Head of caudate nucleus (tissue), 42 donors: ENCODE measurements around the gene LRFN2.

ENCODE experiments used
- DNase-seq, 42 donors: peaks; one replicate each; pipeline versions ENCODE4 v3.0.0 to v3.0.0-alpha.2; 2020 to 2021; ENCODE audit warnings: mixed read lengths in 7 of 42
- intact Hi-C: fragments of 100-400 bp; cut with DNase I; formaldehyde crosslinking; loops from one replicate; pipeline ENCODE4 v1.15.0; 2022

Gene LRFN2

DNA sequence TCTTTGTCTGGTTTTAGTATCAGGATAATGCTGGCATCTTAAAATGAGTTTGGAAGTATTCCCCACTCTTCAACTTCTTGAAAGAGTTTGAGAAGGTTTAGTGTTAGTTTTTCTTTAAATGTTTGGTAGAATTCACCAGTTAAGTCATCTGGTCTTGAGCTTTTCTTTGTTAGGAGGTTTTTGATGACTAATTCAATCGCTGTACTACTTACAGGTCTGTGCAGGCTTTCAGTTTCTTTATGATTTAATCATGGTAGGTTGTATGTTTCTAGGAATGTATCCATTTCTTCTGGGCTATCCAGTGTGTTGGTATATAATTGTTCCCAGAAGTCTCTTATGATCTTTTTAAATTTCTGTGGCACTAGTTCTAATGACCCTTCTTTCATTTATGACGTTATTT, 215.5 kb downstream of the LRFN2 start:
- intact Hi-C loops, result no loop called here
- no peak for DNase-seq

- intact Hi-C loops, result no loop called here
- no peak for DNase-seq
Measured at GRCh38 chr6:40371095-40371494, 216.1 kb downstream of the LRFN2 start.

- intact Hi-C loops, result no loop called here
- DNase-seq, result no peak
Measured at GRCh38 chr6:40369891-40370290, 217.3 kb downstream of the LRFN2 start.

DNA sequence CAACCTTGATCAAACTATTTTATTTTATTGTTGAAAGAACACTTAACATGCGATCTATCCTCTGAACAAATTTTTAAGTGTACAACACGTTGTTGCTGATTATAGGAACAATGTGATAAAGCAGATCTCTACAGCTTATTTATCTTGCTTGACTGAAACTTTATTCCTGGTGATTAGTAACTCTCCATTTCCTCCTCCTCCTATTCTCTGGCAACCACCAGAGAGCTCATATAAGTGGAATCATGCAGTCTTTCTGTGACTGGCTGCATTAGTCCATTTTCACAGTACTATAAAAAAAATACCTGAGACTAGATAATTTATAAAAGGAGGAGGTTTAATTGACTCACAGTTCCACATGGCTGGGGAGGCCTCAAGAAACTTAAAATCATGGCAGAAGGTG, 218.1 kb downstream of the LRFN2 start:
- DNase-seq, result no peak
- intact Hi-C loops, result no loop called here

- intact Hi-C loops, result no loop called here
- peak in 1 of 42 donors; percentile 3 for DNase-seq
Measured at GRCh38 chr6:40362859-40363258, 224.3 kb downstream of the LRFN2 start.

- intact Hi-C loops, result no loop called here
- no peak for DNase-seq
Measured at GRCh38 chr6:40359808-40360207, 227.4 kb downstream of the LRFN2 start.

GRCh38 chr6:40358473-40359460, 228.4 kb downstream of the LRFN2 start:
- peak in 2 of 42 donors; percentile 4 to 5 for DNase-seq
- intact Hi-C loops, result no loop called here

DNA sequence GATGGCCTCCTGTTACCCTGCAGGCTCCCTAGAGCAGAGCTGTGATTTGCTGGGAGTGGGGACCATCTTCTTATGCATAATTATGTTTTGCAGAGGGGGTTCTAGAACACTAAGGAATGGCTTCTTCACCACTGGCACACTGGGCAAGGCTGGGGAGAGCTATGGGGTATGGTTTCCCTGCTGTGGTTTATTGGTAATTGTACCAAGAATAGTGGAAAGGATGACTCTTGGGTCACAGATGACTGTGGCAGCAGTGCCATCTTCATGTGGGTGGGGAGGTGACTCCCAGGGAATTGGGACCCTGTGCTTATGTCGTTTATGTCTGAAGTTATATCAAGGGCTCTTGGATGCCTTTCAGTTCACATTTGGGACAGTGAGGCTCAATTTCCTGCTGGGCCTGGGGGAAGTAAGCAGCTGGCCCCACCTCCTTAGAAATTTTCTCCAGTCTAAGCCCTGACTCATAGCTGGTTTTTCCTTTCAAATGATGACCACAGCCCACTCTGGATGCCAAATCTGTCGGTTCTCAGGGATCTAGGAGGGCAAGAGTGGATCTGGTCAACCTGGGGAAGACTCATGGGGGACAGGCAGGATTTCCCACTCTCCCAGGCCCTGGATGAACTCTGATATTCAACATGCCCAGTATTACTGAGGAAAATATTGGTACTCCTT, 230.8 kb downstream of the LRFN2 start:
- intact Hi-C loops, result no loop called here
- DNase-seq, result peak in 2 of 42 donors; percentile 1 to 17

- intact Hi-C loops, result no loop called here
- DNase-seq, result peak in 3 of 42 donors; percentile 5 to 20 (median 14)
Measured at GRCh38 chr6:40355532-40355931, 231.6 kb downstream of the LRFN2 start.

GRCh38 chr6:40355066-40355465, 232.1 kb downstream of the LRFN2 start:
- DNase-seq, result peak in 1 of 42 donors; percentile 8
- intact Hi-C loops, result no loop called here

- DNase-seq, result no peak
- intact Hi-C loops, result no loop called here
Measured at GRCh38 chr6:40353967-40354452, 233.2 kb downstream of the LRFN2 start.

GRCh38 chr6:40353197-40353966, 233.8 kb downstream of the LRFN2 start:
- DNase-seq, result peak in 1 of 42 donors; percentile 17

DNA sequence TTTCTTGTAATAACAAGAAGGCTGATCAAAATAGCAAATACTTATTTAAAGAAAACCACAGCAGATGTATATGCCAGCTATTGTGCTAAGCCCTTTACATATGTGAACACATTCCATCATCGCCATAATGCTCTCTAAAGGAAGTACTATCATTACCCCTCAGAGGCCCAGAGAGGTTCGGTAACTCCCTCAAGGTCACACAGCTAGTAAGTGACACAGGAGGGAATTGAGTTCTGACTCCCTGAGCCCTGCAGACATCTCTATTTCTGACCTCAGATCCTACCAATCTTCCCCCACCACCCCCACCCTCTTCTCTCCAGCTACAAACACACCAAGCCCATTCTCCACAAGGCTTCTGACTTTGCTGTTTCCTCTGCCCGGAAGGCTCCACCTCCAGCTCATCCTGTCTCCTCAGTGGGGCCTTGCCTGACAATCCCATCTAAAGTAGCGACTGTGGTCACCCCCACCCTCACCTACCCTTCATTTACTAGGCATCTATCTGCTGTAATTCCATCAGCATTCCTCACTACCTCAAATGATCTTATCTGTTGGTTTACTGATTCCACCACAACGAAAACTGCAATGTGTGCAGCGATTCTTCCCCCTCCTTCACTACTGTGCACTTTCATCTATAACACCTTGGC, 234.5 kb downstream of the LRFN2 start:
- intact Hi-C loops, result no loop called here
- DNase-seq, result peak in 1 of 42 donors; percentile 21

More at GRCh38 chr6:40353197-40353966, 233.8 kb downstream of the LRFN2 start:
- intact Hi-C loops, result no loop called here

DNA sequence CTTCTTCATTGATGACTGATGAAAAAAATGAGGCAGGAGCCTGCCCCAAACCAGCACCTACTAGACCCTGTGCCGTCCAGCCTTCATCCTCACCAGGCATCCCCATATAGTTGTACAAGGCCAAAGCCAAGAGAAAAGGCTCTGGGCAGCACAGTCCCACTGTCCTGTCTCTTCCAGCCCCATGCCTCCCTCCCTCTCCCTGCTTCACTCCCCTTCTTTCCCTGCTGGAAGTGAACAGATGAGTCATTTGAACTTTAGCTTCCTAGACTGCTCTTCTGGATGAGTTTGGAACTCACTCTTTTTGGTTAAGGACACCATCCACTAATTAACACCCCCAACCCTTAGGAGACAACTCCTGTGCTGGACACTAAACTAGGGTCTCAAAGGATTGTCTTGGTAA, 235.2 kb downstream of the LRFN2 start:
- peak in 1 of 42 donors; percentile 33 for DNase-seq

GRCh38 chr6:40350747-40351217, 236.4 kb downstream of the LRFN2 start:
- intact Hi-C loops, result no loop called here
- peak in 2 of 42 donors; percentile 6 to 22 for DNase-seq

More for the DNA sequence above, 235.2 kb downstream of the LRFN2 start:
- intact Hi-C loops, result no loop called here

DNA sequence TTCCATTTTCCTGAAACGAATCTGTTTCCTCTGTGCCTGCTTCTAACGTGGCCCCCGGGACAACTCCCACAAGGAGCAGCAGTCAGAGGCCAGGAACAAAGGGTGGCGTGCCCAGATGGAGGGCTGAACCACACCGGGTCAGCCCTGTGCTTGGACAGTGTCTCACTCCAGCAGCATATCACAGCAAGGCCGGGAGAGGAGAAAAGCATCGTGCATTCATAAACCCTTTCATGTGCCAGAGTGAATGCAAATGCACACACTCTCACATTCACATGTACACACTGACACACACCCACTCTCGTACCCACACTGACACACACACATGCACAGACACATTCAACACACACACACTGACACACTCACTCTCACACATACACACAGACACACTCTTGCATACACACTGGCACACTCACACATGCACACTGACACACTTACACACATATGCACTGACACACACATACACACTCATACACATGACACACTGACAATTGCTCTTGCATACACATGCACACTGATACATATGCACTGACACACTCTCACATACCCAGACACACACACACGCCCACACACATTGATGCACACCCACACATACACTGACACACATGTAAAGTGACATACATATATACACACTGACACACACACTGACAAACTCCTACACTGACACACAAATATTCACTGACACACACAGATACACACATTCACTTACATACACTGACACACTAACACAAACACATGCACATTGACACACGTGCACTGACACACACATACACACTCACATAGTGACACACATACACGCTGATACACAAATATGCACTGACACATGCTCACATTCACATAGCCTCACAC, 237.0 kb downstream of the LRFN2 start:
- intact Hi-C loops, result no loop called here
- peak in 2 of 42 donors; percentile 21 to 33 for DNase-seq

- peak in 6 of 42 donors; percentile 4 to 56 (median 35) for DNase-seq
- intact Hi-C loops, result no loop called here
Measured at GRCh38 chr6:40349123-40349900, 237.9 kb downstream of the LRFN2 start.
